Mucosa of gallbladder (tissue), 1 donor: ENCODE data around the gene AKR1C2. TPM values are rescaled to one million over a fixed set of nuclear protein-coding genes. Genes with fewer than 3 reads are reported as not detected.
"Not testable (repeated sequence)": the region's sequence is repeated elsewhere in the genome, so short reads cannot be mapped to it uniquely, and the experiment has no call there.

Experiments used
- DNase-seq: peaks from one replicate; pipeline ENCODE4 v3.0.0-alpha.2; 2020; ENCODE audit warnings: low spot score
- total RNA-seq: library from RNA; stranded (reverse); gene quantifications from one replicate; pipeline ENCODE4 v1.2.1, GENCODE V29; 2021
- donor health status: DM: no; HTN: no; CAD: no.

Gene AKR1C2
- total RNA-seq, 1 donor from 2014 or later: 85.5 TPM

GRCh38 chr10:4956955-4957645, 46.6 kb downstream of the AKR1C2 start:
- not testable (repeated sequence) for DNase-seq

- not testable (repeated sequence) for DNase-seq
Observed at GRCh38 chr10:4956088-4956487, 47.6 kb downstream of the AKR1C2 start.

- DNase-seq: no peak
Observed at GRCh38 chr10:4953405-4953804, 50.3 kb downstream of the AKR1C2 start.

- not testable (repeated sequence) for DNase-seq
Observed at GRCh38 chr10:4951512-4952162, 52.0 kb downstream of the AKR1C2 start.

GRCh38 chr10:4947635-4948596, 55.7 kb downstream of the AKR1C2 start:
- DNase-seq: peak; percentile 33

- DNase-seq: no peak
Observed at GRCh38 chr10:4947039-4947634, 56.5 kb downstream of the AKR1C2 start.

GRCh38 chr10:4945766-4946717, 57.6 kb downstream of the AKR1C2 start:
- DNase-seq: no peak

GRCh38 chr10:4944841-4945240, 58.8 kb downstream of the AKR1C2 start:
- DNase-seq: no peak

GRCh38 chr10:4943821-4944220, 59.8 kb downstream of the AKR1C2 start:
- DNase-seq: no peak

GRCh38 chr10:4943416-4943815, 60.2 kb downstream of the AKR1C2 start:
- not testable (repeated sequence) for DNase-seq

GRCh38 chr10:4942931-4943330, 60.7 kb downstream of the AKR1C2 start:
- not testable (repeated sequence) for DNase-seq

GRCh38 chr10:4941540-4942330, 61.9 kb downstream of the AKR1C2 start:
- peak; percentile 25 for DNase-seq

- not testable (repeated sequence) for DNase-seq
Observed at GRCh38 chr10:4940909-4941308, 62.7 kb downstream of the AKR1C2 start.

- DNase-seq: not testable (repeated sequence)
Observed at GRCh38 chr10:4940073-4940428, 63.6 kb downstream of the AKR1C2 start.

- no peak for DNase-seq
Observed at GRCh38 chr10:4939224-4940072, 64.2 kb downstream of the AKR1C2 start.
